K562 (cell line): ENCODE results near the gene HSF5. TPM values are rescaled to one million over a fixed set of nuclear protein-coding genes. Genes with fewer than 3 reads are reported as not detected.

Experiments
- CAMTA2 ChIP-seq: fragments of 250-450 bp; sonication (Bioruptor Pico); conservative IDR thresholded peaks from 2 replicates; pipeline ENCODE4 v1.5.1; 2022
- CBX2 ChIP-seq: fragments of 200-600 bp; sonication (generic); IDR thresholded peaks from one replicate; pipeline ENCODE4 v1.6.1; 2012; ENCODE audit warnings: mild to moderate bottlenecking, low read length, inconsistent platforms; ENCODE audit not compliant: insufficient read depth, poor library complexity, severe bottlenecking
- FOXA1 ChIP-seq: fragments of 450-650 bp; IDR thresholded peaks from 2 replicates; pipeline ENCODE4 v1.6.1; 2016; ENCODE audit warnings: mild to moderate bottlenecking, borderline replicate concordance
- HES1 ChIP-seq: fragments of 450-650 bp; IDR thresholded peaks from 2 replicates; pipeline ENCODE4 v1.6.1; 2016; ENCODE audit warnings: low read depth, mild to moderate bottlenecking, moderate library complexity
- MTA1 ChIP-seq: fragments of 450-650 bp; IDR thresholded peaks from 2 replicates; pipeline ENCODE4 v1.6.1; 2017; ENCODE audit warnings: borderline replicate concordance
- MYC ChIP-seq, 2 experiments: fragments of 250-450 bp in 1 of 2; sonication (Bioruptor Pico) in 1 of 2; IDR thresholded peaks; 2 replicates each; pipeline versions ENCODE4 v1.5.1 to v1.6.1; 2012 to 2021; ENCODE audit warnings: low read depth in 2 of 2, borderline replicate concordance in 1 of 2, improper control_type of control experiment in 1 of 2, low read length in 1 of 2, mild to moderate bottlenecking in 1 of 2, moderate library complexity in 1 of 2
- MYNN ChIP-seq, 2 experiments: sonication (generic); formaldehyde crosslinking in 1 of 2; IDR thresholded peaks; 2 replicates each; pipeline versions ENCODE4 v1.5.0 to v1.6.1; 2016 to 2020; ENCODE audit warnings: antibody characterized with exemption in 1 of 2, missing genetic modification reagents in 1 of 2
- PKNOX1 ChIP-seq: fragments of 450-650 bp; IDR thresholded peaks from 2 replicates; pipeline ENCODE4 v1.6.1; 2016
- TARDBP ChIP-seq: fragments of 450-650 bp; IDR thresholded peaks from 2 replicates; pipeline ENCODE4 v1.6.1; 2016
- ZBTB12 ChIP-seq: fragments of 250-450 bp; sonication (Bioruptor Pico); IDR thresholded peaks from 2 replicates; pipeline ENCODE4 v1.4.0; 2020
- ZBTB8A ChIP-seq: fragments of 450-650 bp; IDR thresholded peaks from 2 replicates; pipeline ENCODE4 v1.6.1; 2018; ENCODE audit warnings: mild to moderate bottlenecking, moderate library complexity; ENCODE audit not compliant: partially characterized antibody
- ZNF41 ChIP-seq: fragments of 250-450 bp; sonication (Bioruptor Pico); conservative IDR thresholded peaks from 2 replicates; pipeline ENCODE4 v1.4.0; 2020; ENCODE audit warnings: mild to moderate bottlenecking
- ZNF75A ChIP-seq: fragments of 450-650 bp; formaldehyde crosslinking; IDR thresholded peaks from 2 replicates; pipeline ENCODE4 v1.4.0; 2020; ENCODE audit warnings: mild to moderate bottlenecking
- polyA plus RNA-seq, 8 experiments: library from polyadenylated mRNA; depleted of rRNA in 4 of 8; stranded (reverse) in 5 of 8; unstranded in 3 of 8; fragments of >200 nt; fragmentation: Nextera tagmentation in 2 of 8; fragmentation: Illumina TruSeq in 1 of 8; extraction: Ambion mirVana in 2 of 8; extraction: Trizol in 1 of 8; gene quantifications; 2 replicates each; pipeline versions ENCODE4 v1.2.1 to v1.2.3, GENCODE V29; 2011 to 2014; ENCODE audit warnings: inconsistent platforms in 1 of 8, missing spikeins in 1 of 8
- total RNA-seq, 7 experiments: library from RNA; depleted of rRNA in 6 of 7; stranded (reverse); fragments of >200 nt in 6 of 7; fragmentation: Illumina TruSeq in 2 of 7; extraction: Trizol in 2 of 7; gene quantifications; 2 replicates each; pipeline versions ENCODE4 v1.2.1 to v1.2.3, GENCODE V29; 2011 to 2021; ENCODE audit warnings: low replicate concordance in 1 of 7
- TF ChIP-seq, protein P1 (sequence below): fragments of 200-600 bp; sonication (generic); IDR thresholded peaks from one replicate; pipeline ENCODE4 v1.6.1; 2012; ENCODE audit warnings: mild to moderate bottlenecking, low read depth, low read length, inconsistent platforms

Gene HSF5
- total and polyA plus RNA-seq, 9 of the 15 experiments (the other 6 are each of a cell fraction or from before 2014, with no cell fraction given): 0.04 TPM; not detected in 8

DNA sequence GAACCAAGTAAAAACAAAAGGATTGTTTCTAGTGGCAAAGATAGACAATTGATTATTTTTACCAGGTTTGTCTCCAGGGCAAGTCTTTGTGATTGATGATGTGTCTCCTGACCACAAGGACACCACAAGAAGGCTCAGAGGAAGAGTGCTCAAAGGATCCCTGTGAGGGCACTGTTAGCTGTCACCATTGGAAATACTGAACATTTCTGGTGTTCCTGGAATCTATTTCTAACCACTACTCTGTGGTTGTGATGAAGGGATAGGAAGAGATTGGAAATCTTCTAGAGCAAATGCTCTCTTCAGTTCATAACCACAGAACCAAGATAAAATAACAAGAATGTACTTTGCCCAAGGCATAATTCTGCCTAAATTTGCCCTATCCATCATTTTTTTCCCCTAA lies 86.2 kb downstream of the HSF5 start (continued):
- no peak for TF ChIP-seq MYNN (IDR thresholded peaks at IDR 0.05)
- TF ChIP-seq MYNN (CRISPR knock-in tag; IDR thresholded peaks at IDR 0.05): no peak
- no peak for TF ChIP-seq ZBTB8A
- 0 out of 2 replicates have a peak, but pooled peaks have one; percentile 20 for TF ChIP-seq MYC (IDR thresholded peaks at IDR 0.05; ENCODE audit: low read depth, low read length)
- no peak for TF ChIP-seq MYC (CRISPR knock-in tag; IDR thresholded peaks at IDR 0.05; ENCODE audit: borderline replicate concordance, low read depth)
- TF ChIP-seq MTA1: no peak
- TF ChIP-seq TARDBP: no peak
- 0 out of 2 replicates have a peak, but pooled peaks have one; percentile 48 for TF ChIP-seq HES1
- no peak for TF ChIP-seq FOXA1
- no peak for TF ChIP-seq ZBTB12 (CRISPR knock-in tag)
- TF ChIP-seq, protein P1, sequence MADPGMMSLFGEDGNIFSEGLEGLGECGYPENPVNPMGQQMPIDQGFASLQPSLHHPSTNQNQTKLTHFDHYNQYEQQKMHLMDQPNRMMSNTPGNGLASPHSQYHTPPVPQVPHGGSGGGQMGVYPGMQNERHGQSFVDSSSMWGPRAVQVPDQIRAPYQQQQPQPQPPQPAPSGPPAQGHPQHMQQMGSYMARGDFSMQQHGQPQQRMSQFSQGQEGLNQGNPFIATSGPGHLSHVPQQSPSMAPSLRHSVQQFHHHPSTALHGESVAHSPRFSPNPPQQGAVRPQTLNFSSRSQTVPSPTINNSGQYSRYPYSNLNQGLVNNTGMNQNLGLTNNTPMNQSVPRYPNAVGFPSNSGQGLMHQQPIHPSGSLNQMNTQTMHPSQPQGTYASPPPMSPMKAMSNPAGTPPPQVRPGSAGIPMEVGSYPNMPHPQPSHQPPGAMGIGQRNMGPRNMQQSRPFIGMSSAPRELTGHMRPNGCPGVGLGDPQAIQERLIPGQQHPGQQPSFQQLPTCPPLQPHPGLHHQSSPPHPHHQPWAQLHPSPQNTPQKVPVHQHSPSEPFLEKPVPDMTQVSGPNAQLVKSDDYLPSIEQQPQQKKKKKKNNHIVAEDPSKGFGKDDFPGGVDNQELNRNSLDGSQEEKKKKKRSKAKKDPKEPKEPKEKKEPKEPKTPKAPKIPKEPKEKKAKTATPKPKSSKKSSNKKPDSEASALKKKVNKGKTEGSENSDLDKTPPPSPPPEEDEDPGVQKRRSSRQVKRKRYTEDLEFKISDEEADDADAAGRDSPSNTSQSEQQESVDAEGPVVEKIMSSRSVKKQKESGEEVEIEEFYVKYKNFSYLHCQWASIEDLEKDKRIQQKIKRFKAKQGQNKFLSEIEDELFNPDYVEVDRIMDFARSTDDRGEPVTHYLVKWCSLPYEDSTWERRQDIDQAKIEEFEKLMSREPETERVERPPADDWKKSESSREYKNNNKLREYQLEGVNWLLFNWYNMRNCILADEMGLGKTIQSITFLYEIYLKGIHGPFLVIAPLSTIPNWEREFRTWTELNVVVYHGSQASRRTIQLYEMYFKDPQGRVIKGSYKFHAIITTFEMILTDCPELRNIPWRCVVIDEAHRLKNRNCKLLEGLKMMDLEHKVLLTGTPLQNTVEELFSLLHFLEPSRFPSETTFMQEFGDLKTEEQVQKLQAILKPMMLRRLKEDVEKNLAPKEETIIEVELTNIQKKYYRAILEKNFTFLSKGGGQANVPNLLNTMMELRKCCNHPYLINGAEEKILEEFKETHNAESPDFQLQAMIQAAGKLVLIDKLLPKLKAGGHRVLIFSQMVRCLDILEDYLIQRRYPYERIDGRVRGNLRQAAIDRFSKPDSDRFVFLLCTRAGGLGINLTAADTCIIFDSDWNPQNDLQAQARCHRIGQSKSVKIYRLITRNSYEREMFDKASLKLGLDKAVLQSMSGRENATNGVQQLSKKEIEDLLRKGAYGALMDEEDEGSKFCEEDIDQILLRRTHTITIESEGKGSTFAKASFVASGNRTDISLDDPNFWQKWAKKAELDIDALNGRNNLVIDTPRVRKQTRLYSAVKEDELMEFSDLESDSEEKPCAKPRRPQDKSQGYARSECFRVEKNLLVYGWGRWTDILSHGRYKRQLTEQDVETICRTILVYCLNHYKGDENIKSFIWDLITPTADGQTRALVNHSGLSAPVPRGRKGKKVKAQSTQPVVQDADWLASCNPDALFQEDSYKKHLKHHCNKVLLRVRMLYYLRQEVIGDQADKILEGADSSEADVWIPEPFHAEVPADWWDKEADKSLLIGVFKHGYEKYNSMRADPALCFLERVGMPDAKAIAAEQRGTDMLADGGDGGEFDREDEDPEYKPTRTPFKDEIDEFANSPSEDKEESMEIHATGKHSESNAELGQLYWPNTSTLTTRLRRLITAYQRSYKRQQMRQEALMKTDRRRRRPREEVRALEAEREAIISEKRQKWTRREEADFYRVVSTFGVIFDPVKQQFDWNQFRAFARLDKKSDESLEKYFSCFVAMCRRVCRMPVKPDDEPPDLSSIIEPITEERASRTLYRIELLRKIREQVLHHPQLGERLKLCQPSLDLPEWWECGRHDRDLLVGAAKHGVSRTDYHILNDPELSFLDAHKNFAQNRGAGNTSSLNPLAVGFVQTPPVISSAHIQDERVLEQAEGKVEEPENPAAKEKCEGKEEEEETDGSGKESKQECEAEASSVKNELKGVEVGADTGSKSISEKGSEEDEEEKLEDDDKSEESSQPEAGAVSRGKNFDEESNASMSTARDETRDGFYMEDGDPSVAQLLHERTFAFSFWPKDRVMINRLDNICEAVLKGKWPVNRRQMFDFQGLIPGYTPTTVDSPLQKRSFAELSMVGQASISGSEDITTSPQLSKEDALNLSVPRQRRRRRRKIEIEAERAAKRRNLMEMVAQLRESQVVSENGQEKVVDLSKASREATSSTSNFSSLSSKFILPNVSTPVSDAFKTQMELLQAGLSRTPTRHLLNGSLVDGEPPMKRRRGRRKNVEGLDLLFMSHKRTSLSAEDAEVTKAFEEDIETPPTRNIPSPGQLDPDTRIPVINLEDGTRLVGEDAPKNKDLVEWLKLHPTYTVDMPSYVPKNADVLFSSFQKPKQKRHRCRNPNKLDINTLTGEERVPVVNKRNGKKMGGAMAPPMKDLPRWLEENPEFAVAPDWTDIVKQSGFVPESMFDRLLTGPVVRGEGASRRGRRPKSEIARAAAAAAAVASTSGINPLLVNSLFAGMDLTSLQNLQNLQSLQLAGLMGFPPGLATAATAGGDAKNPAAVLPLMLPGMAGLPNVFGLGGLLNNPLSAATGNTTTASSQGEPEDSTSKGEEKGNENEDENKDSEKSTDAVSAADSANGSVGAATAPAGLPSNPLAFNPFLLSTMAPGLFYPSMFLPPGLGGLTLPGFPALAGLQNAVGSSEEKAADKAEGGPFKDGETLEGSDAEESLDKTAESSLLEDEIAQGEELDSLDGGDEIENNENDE: no peak
- peak; percentile 62 for TF ChIP-seq PKNOX1
- TF ChIP-seq CAMTA2: no peak
- TF ChIP-seq ZNF41 (CRISPR knock-in tag): no peak
- TF ChIP-seq ZNF75A: no peak
- TF ChIP-seq CBX2: no peak
